H1 (cell line): ENCODE data around the gene DDOST. TPM values are rescaled to one million over a fixed set of nuclear protein-coding genes. Genes with fewer than 3 reads are reported as not detected.

Experiments
- polyA plus RNA-seq, 7 experiments: library from polyadenylated mRNA; depleted of rRNA in 3 of 7; stranded (reverse) in 5 of 7; unstranded in 2 of 7; fragments of >200 nt in 5 of 7; fragments of 200-250 nt in 2 of 7; gene quantifications; 1 replicate in 5 of 7; 2 replicates in 1 of 7; 4 replicates in 1 of 7; pipeline versions ENCODE4 v1.2.1 to v1.2.3, GENCODE V29; 2011 to 2013; ENCODE audit warnings: missing spikeins in 2 of 7, mixed read lengths in 2 of 7
- total RNA-seq: library from RNA; stranded (reverse); fragmentation: NEBNext Ultra II Directional; extraction: Animal tissue kit (Norgen Biotek cat#: 25700); gene quantifications from 2 replicates; pipeline ENCODE4 v1.2.1, GENCODE V29; 2021

Gene DDOST
- total and polyA plus RNA-seq, 2 of the 8 experiments (the other 6 are each of a cell fraction or from before 2014, with no cell fraction given): 253 to 336 TPM

Other genes with a start within 250 kb of the DDOST start
- 5.6 and 7.4 TPM in 2 replicates for gene CAMK2N1, start 175.2 kb downstream of the DDOST start, total RNA-seq
- 1.8 and 2.3 TPM in 2 replicates for gene CAMK2N1, start 175.2 kb downstream of the DDOST start, polyA plus RNA-seq (2011; rRNA removed)
- 16.4 and 16.9 TPM in 2 replicates for gene MUL1, start 153.2 kb downstream of the DDOST start, total RNA-seq
- 20.5 and 20.8 TPM in 2 replicates for gene MUL1, start 153.2 kb downstream of the DDOST start, polyA plus RNA-seq (2011; rRNA removed)
- 1.9 and 2.2 TPM in 2 replicates for gene FAM43B, start 108.8 kb downstream of the DDOST start, total RNA-seq
- gene FAM43B, start 108.8 kb downstream of the DDOST start, polyA plus RNA-seq (2011; rRNA removed): 0.88 and 1.0 TPM in 2 replicates
- gene CDA, start 72.3 kb downstream of the DDOST start, total RNA-seq: 3.3 and 4.4 TPM in 2 replicates
- gene CDA, start 72.3 kb downstream of the DDOST start, polyA plus RNA-seq (2011; rRNA removed): 11.3 TPM in 2 replicates
- 19.3 and 20.5 TPM in 2 replicates for gene PINK1, start 27.9 kb downstream of the DDOST start, total RNA-seq
- gene PINK1, start 27.9 kb downstream of the DDOST start, polyA plus RNA-seq (2011; rRNA removed): 16.1 and 21.0 TPM in 2 replicates
- gene KIF17, start 56.6 kb upstream of the DDOST start, total RNA-seq: 9.9 and 10.4 TPM in 2 replicates
- 6.9 and 10.5 TPM in 2 replicates for gene KIF17, start 56.6 kb upstream of the DDOST start, polyA plus RNA-seq (2011; rRNA removed)
- 18.3 and 18.4 TPM in 2 replicates for gene SH2D5, start 71.3 kb upstream of the DDOST start, total RNA-seq
- 13.2 and 16.7 TPM in 2 replicates for gene SH2D5, start 71.3 kb upstream of the DDOST start, polyA plus RNA-seq (2011; rRNA removed)
- gene HP1BP3, start 125.9 kb upstream of the DDOST start, total RNA-seq: 121 and 125 TPM in 2 replicates
- gene HP1BP3, start 125.9 kb upstream of the DDOST start, polyA plus RNA-seq (2011; rRNA removed): 47.4 and 47.6 TPM in 2 replicates